ENCODE measurements around the gene RASGRP4. TPM values are rescaled to one million over a fixed set of nuclear protein-coding genes. Genes with fewer than 3 reads are reported as not detected.

RASGRP4 gene
- total RNA-seq, 1 donor from 2014 or later: not detected

- Mint-ChIP-seq H3K4me3 (no peak overlapping the region), H3K27ac (no peak overlapping the region), H3K4me1 (ENCODE audit: unreplicated experiment) (peaks cover 10% of the 10 kb centered on the region), H3K27me3 (peaks cover 30% of the 10 kb centered on the region), H3K36me3 (no peaks in the 10 kb centered on the region), H3K9me3 (no peaks in the 10 kb centered on the region)
- DNase-seq (ENCODE audit: extremely low spot score, unreplicated experiment): no peak
- TF ChIP-seq CTCF (conservative IDR thresholded peaks at IDR 0.05): no peak
Measured at GRCh38 chr19:38422438-38422837, 3.6 kb downstream of the RASGRP4 start.

- peaks cover 16% of the 10 kb centered on the region for H3K4me1 Mint-ChIP-seq (ENCODE audit: unreplicated experiment)
- H3K27ac Mint-ChIP-seq: no peak overlapping the region
- TF ChIP-seq CTCF (conservative IDR thresholded peaks at IDR 0.05): no peak
Measured at GRCh38 chr19:38421856-38422255, 4.2 kb downstream of the RASGRP4 start.

DNA sequence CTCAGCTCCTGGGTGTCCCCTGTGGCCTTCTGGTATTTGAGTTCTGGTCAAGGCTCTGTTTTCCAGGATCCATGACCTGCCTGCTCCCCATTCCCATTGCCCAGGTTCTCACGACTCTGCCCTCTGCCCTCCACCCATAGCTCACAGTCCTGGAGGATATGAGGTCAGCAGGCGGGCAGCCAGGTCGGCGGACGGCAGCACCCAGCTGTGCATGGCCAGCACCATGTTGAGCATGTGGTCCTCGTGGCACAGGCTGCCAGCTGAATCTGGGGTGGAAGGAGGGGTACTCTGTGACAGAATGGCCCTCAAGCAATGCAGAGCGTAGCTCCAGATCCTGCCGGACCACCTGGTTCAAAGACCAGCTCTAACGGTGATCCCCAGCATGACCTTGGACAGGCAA lies 5.1 kb downstream of the RASGRP4 start:
- Mint-ChIP-seq H3K36me3 (no peaks in the 10 kb centered on the region), H3K27me3 (peaks cover 35% of the 10 kb centered on the region), H3K27ac (no peak overlapping the region), H3K4me3 (no peak overlapping the region), H3K9me3 (no peaks in the 10 kb centered on the region), H3K4me1 (ENCODE audit: unreplicated experiment) (peaks cover 12% of the 10 kb centered on the region)
- no peak for TF ChIP-seq CTCF (conservative IDR thresholded peaks at IDR 0.05)
- no peak for DNase-seq (ENCODE audit: extremely low spot score, unreplicated experiment)

More at GRCh38 chr19:38421856-38422255, 4.2 kb downstream of the RASGRP4 start:
- Mint-ChIP-seq H3K27me3 (peaks cover 36% of the 10 kb centered on the region), H3K9me3 (no peaks in the 10 kb centered on the region), H3K36me3 (no peaks in the 10 kb centered on the region), H3K4me3 (no peak overlapping the region)
- no peak for DNase-seq (ENCODE audit: extremely low spot score, unreplicated experiment)

DNA sequence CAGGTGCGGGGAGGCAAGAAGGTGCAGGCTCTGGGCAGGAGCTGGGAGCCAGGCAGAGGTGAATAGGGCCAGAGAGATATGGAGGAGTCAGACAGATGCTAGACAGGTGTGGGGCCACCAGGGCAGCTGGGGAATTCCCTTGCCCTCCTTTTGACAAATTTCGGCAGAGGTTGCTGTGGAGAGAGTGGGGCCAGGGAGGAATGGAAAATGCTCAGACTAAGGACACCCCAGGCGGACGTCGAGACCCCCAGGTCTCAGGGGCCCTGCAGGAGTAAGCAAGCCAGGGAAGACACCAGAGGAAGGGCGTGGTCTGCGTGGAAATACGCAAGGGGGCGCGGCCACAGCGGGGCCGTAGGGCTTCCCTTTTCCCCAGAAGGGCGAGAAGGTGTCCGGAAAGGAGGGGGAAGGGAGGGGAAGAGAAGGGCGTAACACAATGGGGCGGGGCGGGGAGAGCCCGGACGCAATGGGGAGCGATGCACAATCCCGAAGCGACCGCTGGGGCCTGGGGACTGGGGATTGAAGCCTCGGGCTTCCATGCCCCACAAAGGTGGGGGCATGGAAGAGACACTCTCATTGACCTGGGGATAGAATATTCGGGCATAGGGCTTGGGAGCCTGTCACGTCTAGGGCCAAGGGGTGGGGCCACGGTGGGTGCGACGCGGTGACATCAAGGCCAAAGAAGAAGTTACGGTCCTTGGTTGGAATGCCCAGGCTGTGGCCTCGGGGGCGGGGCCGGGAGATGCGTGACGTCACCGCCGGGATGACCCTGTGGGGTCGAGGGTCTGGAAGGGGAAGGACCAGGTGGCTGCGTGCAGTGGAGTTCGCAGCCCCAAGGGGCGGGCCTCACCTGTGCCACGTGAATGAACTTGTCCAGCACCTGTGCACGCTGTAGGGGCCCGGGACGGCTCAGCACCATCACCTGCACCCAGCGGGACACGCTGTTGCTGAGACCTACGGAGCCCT lies 8.2 kb downstream of the RASGRP4 start:
- Mint-ChIP-seq H3K4me3 (peak overlapping the region; percentile 86), H3K36me3 (no peaks in the 10 kb centered on the region), H3K27me3 (peaks cover 33% of the 10 kb centered on the region), H3K9me3 (no peaks in the 10 kb centered on the region), H3K27ac (peak overlapping the region; percentile 81), H3K4me1 (ENCODE audit: unreplicated experiment) (peaks cover 12% of the 10 kb centered on the region)
- peak; percentile 50 for TF ChIP-seq CTCF (conservative IDR thresholded peaks at IDR 0.05)
- no peak for DNase-seq (ENCODE audit: extremely low spot score, unreplicated experiment)

GRCh38 chr19:38417146-38417543 lies 8.9 kb downstream of the RASGRP4 start:
- peak overlapping the region; percentile 86 for H3K4me3 Mint-ChIP-seq
- H3K9me3 Mint-ChIP-seq: no peaks in the 10 kb centered on the region
- TF ChIP-seq CTCF (conservative IDR thresholded peaks at IDR 0.05): no peak
- H3K27me3 Mint-ChIP-seq: peaks cover 33% of the 10 kb centered on the region
- H3K4me1 Mint-ChIP-seq (ENCODE audit: unreplicated experiment): peaks cover 12% of the 10 kb centered on the region
- peak overlapping the region; percentile 81 for H3K27ac Mint-ChIP-seq
- no peak for DNase-seq (ENCODE audit: extremely low spot score, unreplicated experiment)
- no peaks in the 10 kb centered on the region for H3K36me3 Mint-ChIP-seq

Data from type B pancreatic cell (in vitro differentiated cells).